Liver (tissue), 9 donors: ENCODE results near the gene KANK2. TPM values are rescaled to one million over a fixed set of nuclear protein-coding genes. Genes with fewer than 3 reads are reported as not detected.

Source experiments
- DNase-seq: peaks from one replicate; pipeline ENCODE4 v3.0.0-alpha.2; 2017; ENCODE audit warnings: low spot score
- H3K27ac ChIP-seq, 2 donors: one replicate each; pipeline ENCODE4 v1.7.0; 2013; ENCODE audit warnings: inconsistent platforms in 2 of 2, low read length in 2 of 2, control low read depth in 1 of 2, low read depth in 1 of 2, mild to moderate bottlenecking in 1 of 2
- H3K27me3 ChIP-seq, 4 donors: one replicate each; pipeline versions ENCODE4 v1.6.1 to v1.7.0; 2013; ENCODE audit warnings: low read length in 3 of 4, inconsistent platforms in 1 of 4, mild to moderate bottlenecking in 1 of 4, moderate library complexity in 1 of 4; ENCODE audit not compliant: control insufficient read depth in 4 of 4, insufficient read depth in 4 of 4
- H3K36me3 ChIP-seq, 4 donors: one replicate each; pipeline versions ENCODE4 v1.6.1 to v1.7.0; 2013; ENCODE audit warnings: low read length in 3 of 4, mild to moderate bottlenecking in 3 of 4, low read depth in 1 of 4, moderate library complexity in 1 of 4; ENCODE audit not compliant: control insufficient read depth in 4 of 4, insufficient read depth in 3 of 4
- H3K4me1 ChIP-seq, 4 donors: one replicate each; pipeline versions ENCODE4 v1.6.1 to v1.7.0; 2013; ENCODE audit warnings: low read length in 3 of 4, mild to moderate bottlenecking in 3 of 4, moderate library complexity in 1 of 4; ENCODE audit not compliant: control insufficient read depth in 4 of 4, insufficient read depth in 4 of 4
- H3K4me3 ChIP-seq, 3 donors: one replicate each; pipeline versions ENCODE4 v1.6.1 to v1.7.0; 2013; ENCODE audit warnings: low read length in 3 of 3, control low read depth in 1 of 3, low read depth in 1 of 3, mild to moderate bottlenecking in 1 of 3
- H3K9ac ChIP-seq, 2 donors: one replicate each; pipeline ENCODE4 v1.7.0; 2013; ENCODE audit warnings: low read length in 2 of 2, mild to moderate bottlenecking in 2 of 2, moderate library complexity in 2 of 2, control low read depth in 1 of 2, low read depth in 1 of 2
- H3K9me3 ChIP-seq, 4 donors: one replicate each; pipeline versions ENCODE4 v1.6.1 to v1.7.0; 2013; ENCODE audit warnings: low read length in 3 of 4; ENCODE audit not compliant: control insufficient read depth in 4 of 4
- ATF3 ChIP-seq: IDR thresholded peaks from 2 replicates; pipeline ENCODE4 v1.6.1; 2016; ENCODE audit warnings: antibody characterized with exemption
- CTCF ChIP-seq: fragments of 150-350 bp; IDR thresholded peaks from 2 replicates; pipeline ENCODE4 v1.5.1; 2017; ENCODE audit warnings: improper control_type of control experiment, low read depth, low read length; ENCODE audit not compliant: missing input control
- FOXA2 ChIP-seq: IDR thresholded peaks from 2 replicates; pipeline ENCODE4 v1.6.1; 2016; ENCODE audit warnings: antibody characterized with exemption
- HNF4G ChIP-seq: IDR thresholded peaks from 2 replicates; pipeline ENCODE4 v1.6.1; 2016; ENCODE audit warnings: antibody characterized with exemption
- JUND ChIP-seq, 2 donors: IDR thresholded peaks; 2 replicates each; pipeline ENCODE4 v1.6.1; 2016; ENCODE audit warnings: antibody characterized with exemption in 2 of 2
- NR2F2 ChIP-seq: IDR thresholded peaks from 2 replicates; pipeline ENCODE4 v1.6.1; 2016; ENCODE audit warnings: antibody characterized with exemption
- RAD21 ChIP-seq, 2 donors: IDR thresholded peaks; 2 replicates each; pipeline ENCODE4 v1.6.1; 2016; ENCODE audit warnings: antibody characterized with exemption in 2 of 2, mild to moderate bottlenecking in 2 of 2
- REST ChIP-seq: IDR thresholded peaks from 2 replicates; pipeline ENCODE4 v1.6.1; 2016; ENCODE audit warnings: antibody characterized with exemption, mild to moderate bottlenecking
- RXRA ChIP-seq, 2 donors: IDR thresholded peaks; 2 replicates each; pipeline ENCODE4 v1.6.1; 2017 to 2018; ENCODE audit warnings: antibody characterized with exemption in 2 of 2, mild to moderate bottlenecking in 1 of 2
- SP1 ChIP-seq: IDR thresholded peaks from 2 replicates; pipeline ENCODE4 v1.6.1; 2018; ENCODE audit warnings: antibody characterized with exemption, mild to moderate bottlenecking
- TAF1 ChIP-seq: conservative IDR thresholded peaks from 2 replicates; pipeline ENCODE4 v1.6.1; 2016; ENCODE audit warnings: antibody characterized with exemption, mild to moderate bottlenecking
- ZBTB33 ChIP-seq: IDR thresholded peaks from 2 replicates; pipeline ENCODE4 v1.6.1; 2016; ENCODE audit warnings: antibody characterized with exemption
- WGBS: extraction: QIAGEN DNeasy Blood & Tissue Kit; methylation state at CpG from one replicate; pipeline ENCODE4 v1.1.7; 2013; 5-methylcytosine and 5-hydroxymethylcytosine counted together
- polyA plus RNA-seq, 2 donors: library from polyadenylated mRNA; stranded (reverse) in 1 of 2; unstranded in 1 of 2; fragments of 200-250 nt in 1 of 2; fragments of >200 nt in 1 of 2; fragmentation: Nextera tagmentation in 1 of 2; extraction: Ambion mirVana in 1 of 2; gene quantifications; one replicate each; pipeline versions ENCODE4 v1.2.1 to v1.2.3, GENCODE V29; 2013 to 2015
- total RNA-seq, 2 donors: library from RNA; depleted of rRNA; stranded (reverse); fragments of >200 nt; gene quantifications; one replicate each; pipeline ENCODE4 v1.2.3, GENCODE V29; 2014
- donor health status: healthy.
- donor health status: healthy.
- donor health status: healthy.
- donor health status: healthy.
- donor health status: healthy.

The KANK2 gene
- total and polyA plus RNA-seq, 4 donors, result 15.0 to 67.8 (median 40.6) TPM

- Histone ChIP-seq H3K9ac (no peak overlapping the region), H3K36me3 (no peaks in the 10 kb centered on the region), H3K27me3 (no peaks in the 10 kb centered on the region), H3K27ac (peak overlapping the region; percentile 44 to 83), H3K9me3 (no peaks in the 10 kb centered on the region), H3K4me3 (no peak overlapping the region), H3K4me1 (peaks cover 4 to 65% (median 45%) of the 10 kb centered on the region in 4 donors)
- DNase-seq, result no peak
- TF ChIP-seq CTCF, result no peak
- TF ChIP-seq ATF3, result no peak
- TF ChIP-seq FOXA2, result no peak
- TF ChIP-seq NR2F2, result no peak
- TF ChIP-seq JUND (IDR thresholded peaks at IDR 0.05), result no peak
- no peak for TF ChIP-seq HNF4G
- TF ChIP-seq RAD21 (IDR thresholded peaks at IDR 0.05), result no peak
- TF ChIP-seq REST, result no peak
- TF ChIP-seq SP1, result no peak
- TF ChIP-seq RXRA (IDR thresholded peaks at IDR 0.05), result no peak
- TF ChIP-seq ZBTB33, result no peak
- WGBS, result 86% methylated on average over 15 of the region's 15 CpGs
These were observed 2.8 kb upstream of the KANK2 start for GRCh38 chr19:11200015-11200574.

- DNase-seq, result no peak
- Histone ChIP-seq H3K27ac (peak overlapping the region; percentile 44 to 83), H3K9ac (no peak overlapping the region), H3K9me3 (no peaks in the 10 kb centered on the region), H3K4me3 (no peak overlapping the region), H3K27me3 (no peaks in the 10 kb centered on the region), H3K36me3 (no peaks in the 10 kb centered on the region), H3K4me1 (peaks cover 4 to 63% (median 41%) of the 10 kb centered on the region in 4 donors)
- TF ChIP-seq TAF1 (no peak), RXRA (IDR thresholded peaks at IDR 0.05) (no peak), ZBTB33 (no peak)
- WGBS, result 83% methylated on average over 5 of the region's 5 CpGs
These were observed 2.2 kb upstream of the KANK2 start for GRCh38 chr19:11199517-11199916.
